Fibroblast of skin of left quadriceps (primary cell): ENCODE measurements around the gene CSRP3.
"Not testable (repeated sequence)": the region's sequence is repeated elsewhere in the genome, so short reads cannot be mapped to it uniquely, and the experiment has no call there.

Source experiments
- DNase-seq, 2 experiments: peaks; one replicate each; pipeline ENCODE4 v3.0.0-alpha.2; 2013; ENCODE audit warnings: low read depth in 2 of 2

Gene CSRP3

DNA sequence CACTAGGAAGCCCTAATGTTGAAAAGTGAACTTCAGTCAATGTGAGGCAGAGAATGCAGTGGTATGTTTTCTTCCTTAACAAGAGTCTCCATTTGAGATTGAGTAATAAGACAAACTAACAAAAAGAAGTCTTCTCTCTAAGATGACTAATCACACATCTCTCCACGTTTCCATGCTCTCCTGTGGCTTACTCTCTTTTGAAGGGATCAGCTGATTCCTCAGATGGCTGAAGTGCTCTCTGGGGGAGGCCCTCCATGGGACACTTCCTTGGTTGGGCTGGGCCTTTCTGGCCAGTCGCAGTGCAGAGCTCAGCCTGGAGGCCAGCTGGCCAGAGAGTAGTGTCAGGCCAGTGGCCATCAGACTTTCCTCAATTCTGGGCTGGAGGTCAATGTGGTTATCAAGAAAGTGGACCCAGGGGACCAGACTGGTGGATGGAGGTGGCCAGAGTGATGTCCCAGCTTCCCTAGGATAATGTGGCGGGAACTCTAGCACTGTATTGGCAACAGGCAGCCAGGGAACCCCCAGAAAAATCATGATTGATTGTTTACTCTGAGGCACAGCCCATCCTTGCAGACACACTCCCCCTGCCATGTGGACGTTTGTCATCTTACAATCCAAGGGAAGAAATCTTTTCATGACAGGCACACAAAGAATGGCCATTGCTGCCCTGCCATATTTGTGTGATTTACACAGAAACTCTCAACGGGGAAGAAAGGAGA is 14.5 kb downstream of the CSRP3 start:
- no peak for DNase-seq

DNA sequence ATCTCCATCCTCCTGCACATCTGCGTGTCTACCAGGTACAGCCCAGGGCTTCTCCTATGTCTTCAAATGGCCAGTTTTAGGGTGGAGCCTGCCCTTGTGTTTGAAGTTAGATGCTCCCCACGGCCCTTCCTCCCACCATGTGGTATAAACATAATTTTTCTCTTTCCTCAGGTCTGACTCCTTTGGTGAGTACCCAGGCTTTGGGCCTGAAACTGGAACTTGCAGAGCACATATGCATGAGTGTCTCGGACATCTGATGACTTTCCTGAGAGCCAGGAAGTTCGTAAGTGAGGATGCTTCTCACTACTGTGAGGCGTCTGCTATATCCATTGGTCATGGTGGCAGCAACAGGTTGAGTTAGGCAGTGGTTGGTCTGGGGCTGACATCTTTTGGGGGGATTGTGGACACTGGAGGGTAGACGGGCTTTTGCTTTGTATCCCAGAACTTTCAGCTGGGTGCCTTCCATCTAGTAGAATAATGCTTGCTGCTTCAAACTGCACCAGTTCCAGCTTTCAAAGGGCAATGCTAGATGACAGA is 16.2 kb downstream of the CSRP3 start:
- no peak for DNase-seq

DNA sequence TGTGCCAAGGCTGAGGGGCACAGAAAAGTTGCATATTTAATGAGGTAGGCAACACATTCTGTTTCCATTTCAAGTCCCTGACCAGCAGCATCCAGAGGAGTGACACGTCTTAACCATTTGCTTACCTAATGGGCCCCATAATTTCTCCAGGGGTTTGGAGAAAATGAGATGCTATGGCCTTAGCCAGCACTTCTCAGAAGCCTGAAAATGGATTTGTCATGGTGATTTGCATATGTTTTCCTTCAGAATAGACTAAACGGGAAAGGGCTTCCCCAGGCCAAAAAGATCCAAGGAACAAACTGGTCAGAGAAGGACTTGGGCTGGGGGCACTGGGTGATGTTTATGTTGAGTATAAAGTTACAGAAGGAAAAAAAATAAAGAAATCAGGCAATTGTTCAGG is 16.7 kb downstream of the CSRP3 start:
- DNase-seq, result no peak

DNA sequence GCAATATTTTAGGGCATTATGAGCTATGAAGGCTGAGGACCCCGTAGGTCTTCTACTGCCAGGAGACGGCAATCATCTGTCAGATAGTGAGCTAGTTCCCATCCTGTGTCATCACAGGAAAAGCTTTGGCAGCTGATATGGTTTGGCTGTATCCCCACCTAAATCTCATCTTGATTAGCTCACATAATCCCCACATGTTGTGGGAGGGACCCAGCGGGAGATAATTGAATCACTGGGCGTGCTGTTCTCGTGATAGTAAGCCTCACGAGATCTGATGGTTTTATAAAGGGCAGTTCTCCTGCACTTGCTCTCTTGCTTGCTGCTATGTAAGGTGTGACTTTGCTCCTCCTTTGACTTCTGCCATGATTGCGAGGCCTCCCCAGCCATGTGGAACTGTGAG is 18.1 kb downstream of the CSRP3 start:
- DNase-seq, result no peak

DNA sequence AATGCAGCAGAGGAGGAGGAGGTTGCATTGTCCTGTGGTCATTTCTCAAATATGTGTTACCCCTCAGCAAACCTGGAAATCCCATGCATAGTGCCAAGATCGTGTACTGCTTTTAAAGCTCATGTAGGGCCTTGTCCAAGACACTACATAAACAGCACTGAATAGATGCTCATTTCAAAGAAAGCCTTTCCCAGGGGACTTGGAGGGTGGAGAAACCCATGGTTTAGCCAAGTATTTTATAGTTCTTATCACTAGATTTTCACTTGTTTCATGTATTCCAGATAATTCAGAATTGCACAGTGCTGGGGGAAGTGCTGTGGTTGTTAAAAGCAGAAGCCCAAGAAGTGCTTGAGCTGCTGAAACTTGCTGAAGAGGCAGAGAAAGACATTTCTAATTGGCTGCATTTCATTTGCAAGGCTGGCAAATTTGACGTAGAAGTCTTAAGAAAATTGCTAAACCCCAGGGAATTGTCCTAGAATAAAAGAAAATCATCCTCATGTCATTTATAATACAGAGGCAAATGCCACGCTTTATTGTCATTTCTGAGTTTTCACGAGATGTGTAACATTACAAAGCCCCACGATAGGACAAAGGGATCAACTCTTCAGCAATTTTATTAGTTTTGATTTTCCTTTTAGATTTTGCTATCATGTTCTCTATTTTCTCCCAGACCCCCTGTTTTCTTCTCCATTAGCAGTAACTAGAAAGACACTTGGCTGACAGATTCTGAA is 20.1 kb downstream of the CSRP3 start:
- no peak for DNase-seq

DNA sequence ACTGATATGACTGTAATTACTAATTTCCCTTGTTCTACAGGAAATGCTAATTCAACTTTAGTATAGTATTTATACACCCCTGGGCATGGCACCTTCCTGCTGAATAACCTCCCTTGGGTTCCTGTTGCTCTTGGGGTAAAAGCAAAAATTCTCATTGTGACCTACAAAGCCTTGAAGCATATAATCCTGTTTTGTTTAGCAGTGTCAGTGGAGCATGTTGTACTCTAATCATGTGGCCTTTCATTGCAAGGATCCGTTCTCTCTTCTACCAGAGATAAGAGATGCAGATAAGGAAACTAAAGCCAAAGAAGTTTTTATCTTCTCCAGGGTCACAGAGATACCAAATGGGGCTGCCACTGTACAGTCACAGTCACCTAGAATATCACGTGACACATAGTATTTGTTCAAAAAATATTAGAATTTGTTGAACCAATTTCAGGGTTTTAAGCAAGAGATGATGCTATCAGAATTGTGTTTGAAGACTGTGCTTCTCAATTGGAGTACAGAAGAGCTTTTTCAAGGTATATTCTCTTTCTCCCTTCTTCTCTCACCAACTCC is 25.1 kb downstream of the CSRP3 start:
- no peak for DNase-seq

DNA sequence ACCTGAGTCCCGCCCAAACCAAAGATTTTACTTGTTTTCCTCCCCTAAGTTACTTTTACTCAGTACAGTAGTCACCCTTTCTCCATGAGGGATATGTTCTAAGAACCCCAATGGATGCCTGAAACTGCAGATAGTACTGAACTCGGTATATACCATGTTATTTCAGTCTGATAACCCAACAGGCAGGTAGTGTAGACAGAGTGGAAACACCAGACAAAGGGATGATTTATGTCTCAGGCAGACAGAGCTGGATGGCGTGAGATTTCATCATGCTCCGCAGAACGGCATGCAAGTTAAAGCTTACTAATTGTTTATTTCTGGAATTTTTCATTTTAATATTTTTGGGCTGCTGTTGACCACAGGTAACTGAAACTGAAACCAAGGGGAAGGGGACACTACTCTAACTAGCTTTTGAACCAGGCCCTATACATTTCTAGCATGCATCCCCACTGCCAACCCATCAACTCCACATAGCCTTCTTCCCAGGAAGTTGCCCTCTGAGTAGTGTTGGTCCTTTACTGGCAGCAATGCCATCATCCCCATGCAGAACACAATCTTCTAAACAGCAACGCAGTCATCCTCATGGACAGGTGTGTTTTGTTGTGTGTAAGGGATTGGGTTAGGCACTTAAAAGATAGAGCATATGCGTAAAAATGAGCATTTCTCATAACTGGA is 27.7 kb downstream of the CSRP3 start:
- DNase-seq, result no peak

DNA sequence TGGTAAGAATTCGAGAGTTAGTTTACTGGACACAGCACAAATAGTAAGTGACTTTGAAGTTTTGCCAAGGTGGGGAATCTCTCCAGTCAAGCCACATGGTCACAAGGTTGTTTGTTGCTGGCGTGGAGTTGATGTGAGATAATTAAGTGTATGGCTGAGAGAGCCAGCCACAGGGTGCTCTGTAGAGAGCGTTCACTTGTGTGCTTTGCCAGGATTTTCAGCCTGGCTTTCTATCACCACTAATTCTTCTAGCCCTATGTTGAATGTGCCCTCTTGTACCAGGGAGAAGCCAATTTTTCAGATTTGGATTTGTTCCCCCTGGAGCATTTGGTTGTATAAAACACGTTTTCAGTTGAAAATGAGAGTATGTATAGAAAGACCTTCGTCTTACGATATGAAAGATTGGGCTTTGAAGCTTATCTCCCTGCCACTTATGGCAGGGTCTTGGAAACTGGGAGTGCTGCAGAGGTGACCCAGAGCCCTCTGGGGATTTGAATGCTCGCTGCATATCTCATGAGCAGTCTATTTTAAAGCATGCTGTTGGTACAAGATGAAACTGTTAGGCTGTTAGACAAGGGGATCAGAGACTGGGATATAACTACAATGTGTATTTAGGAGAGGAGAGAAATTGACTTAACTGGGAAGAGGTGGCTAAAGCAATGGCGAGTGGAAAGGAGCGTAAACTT is 28.6 kb downstream of the CSRP3 start:
- no peak for DNase-seq

DNA sequence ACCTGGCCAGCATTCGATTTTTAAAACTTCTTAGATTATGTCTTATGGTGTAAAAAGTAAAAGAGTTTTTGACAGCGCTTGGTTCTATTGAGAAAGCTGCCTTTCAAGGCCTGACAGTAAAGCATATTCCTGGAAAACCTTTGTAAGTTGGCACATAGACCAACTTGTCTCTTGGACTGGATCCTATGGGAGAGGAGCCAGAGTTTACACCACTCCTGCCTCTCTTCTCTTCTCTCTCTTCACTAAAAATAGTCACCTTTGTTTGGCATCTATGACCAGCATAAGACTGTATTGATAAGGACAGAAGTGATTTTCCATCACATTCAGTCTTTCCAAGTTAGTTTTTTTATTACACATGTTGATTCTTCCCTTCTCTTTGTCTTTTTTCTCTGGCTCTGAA is 33.7 kb downstream of the CSRP3 start:
- DNase-seq, result no peak

DNA sequence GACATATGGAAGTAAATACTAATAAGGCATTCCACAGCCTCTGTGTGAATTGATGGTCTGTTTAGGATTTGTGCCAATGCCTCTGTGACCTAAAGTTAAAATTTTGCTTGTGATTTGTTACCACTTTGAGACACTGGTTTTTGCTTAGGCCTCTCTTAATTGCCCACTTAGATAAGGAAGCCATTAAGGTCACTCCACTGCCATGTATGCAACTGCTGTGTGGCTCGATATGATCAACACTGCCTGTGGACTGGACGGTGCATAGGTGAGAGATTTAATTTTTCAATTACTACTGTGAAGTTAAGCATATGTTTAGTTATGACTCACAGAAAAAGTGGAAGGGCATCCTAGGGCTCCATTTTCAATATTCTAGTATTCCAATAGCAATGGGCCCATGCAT is 36.9 kb downstream of the CSRP3 start:
- no peak for DNase-seq

DNA sequence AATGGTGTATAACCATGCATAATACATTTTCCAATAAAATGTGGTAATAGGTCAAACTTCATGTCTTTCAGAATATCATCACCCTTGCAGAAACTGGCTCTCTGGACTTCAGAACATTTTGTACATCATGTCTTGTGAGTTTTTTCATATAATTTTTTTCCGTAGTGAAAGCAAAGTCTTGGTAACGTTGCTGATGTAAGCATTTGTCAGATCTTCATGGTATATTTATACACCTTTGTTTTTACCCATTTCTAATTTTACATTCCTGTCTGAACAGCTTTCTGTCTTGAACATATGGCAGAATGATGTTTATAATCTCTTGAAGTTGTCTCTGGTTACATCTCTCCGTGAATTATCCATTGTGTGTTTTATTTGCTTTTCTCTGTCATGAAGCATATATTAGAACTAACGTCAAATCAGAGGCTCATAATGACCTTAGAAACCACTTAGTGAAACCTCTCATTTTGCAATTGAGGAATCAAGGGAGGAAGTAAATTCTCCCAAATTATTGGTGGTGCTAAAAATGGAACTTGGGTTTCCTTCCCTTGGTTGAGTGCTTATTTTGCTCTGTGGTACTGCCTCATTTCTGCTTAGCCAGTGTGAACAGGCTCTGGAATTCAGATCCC is 37.4 kb downstream of the CSRP3 start:
- DNase-seq, result no peak

DNA sequence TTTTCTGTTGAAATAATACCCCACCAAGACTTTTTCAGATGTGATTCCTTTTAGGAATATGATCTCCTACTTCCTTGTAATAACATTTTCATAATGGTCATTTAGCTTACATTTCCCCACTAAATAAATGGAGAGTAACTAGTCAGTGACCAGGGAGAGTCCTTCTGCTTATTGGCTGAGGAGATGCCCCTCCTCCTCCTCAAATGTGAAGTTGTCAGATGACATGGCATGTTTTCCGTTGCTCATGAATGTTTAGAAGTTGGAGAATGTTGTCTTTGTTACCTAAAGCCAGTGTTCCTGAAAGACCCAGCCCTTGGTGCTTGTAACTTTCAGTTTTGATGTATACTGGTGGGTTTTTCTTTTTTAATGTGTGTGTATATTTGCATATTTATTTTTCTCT is 38.2 kb downstream of the CSRP3 start:
- DNase-seq, result no peak

DNA sequence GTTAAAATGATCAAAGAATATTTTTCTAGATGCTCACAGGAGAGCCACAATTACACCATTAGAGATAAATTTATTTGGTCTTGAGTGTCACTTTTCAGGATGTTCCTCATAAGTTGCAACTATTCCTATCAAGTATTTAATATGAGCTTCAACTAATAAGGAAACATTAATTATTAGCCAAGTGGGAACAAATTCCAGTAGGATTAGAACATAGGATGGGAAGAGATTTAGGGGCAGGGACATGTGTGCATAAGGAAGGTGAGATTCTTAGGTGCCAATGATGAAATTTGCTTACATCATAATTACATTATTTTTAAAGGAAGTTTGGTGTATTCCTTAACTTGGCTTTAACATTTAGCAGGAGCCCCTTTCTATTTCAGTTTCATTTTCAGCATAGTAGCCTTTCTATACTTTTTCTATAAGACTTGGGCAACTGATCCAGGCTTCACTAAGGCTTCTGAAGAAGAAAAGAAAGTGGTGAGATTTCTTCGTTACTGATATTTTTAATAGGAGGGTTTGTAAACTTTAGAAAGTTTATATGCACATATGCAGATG is 38.8 kb downstream of the CSRP3 start:
- no peak for DNase-seq

DNA sequence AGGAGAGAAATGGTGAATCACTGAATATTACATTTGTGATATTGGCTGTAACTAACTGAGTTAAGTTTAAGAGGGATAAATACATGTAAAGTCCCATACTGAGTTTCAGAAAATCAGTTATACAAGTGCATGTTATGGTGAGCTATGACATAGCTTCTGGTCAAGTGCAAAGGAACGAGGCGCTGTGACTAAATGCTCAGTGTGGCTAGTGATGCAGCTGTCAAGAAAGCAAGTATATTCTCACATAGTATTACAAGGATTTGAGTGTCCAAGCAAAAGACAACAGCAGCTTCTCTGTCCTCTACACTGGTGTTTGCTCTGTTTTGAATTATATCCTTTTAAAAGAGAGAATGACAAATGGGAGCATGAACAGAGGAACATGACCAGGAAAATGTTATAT is 40.1 kb downstream of the CSRP3 start:
- DNase-seq, result no peak

DNA sequence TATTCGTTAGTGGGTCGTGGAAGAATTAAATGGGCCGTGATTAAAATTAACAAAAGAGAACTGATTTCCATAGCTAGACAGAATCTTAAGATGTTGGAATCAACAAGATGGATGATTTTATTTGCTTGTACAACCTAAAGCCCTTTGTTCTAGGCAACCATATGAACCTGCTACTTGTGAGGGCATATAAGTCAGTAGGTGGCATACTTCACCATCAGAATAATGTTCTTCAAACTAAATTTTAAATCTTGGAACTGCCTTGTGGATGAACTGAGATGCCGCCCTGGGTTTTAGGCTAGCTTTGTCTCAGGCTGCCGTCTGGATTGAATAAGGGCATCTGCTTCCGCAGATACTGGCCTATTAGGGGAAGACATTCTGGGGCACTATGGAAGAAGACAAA is 40.9 kb downstream of the CSRP3 start:
- DNase-seq, result no peak

DNA sequence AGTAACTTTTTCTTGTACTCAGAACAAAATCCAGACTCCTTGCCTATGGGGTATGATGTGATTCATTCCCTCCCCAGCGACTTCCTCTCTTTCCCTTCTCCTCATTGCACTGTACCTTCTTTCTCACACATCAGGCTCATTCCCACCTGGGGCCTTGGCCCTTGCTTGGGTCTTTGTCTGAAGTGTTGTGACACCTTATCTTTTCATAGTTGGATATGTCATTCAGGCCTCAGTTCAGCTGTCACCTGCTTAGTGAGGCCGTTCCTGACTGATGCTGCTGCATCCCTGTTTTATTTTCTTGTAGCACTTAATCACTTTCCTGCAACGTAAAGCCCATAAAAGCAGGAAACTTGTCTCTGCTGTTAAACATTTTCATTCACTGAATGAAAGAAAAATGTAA is 44.9 kb downstream of the CSRP3 start:
- DNase-seq, result no peak

DNA sequence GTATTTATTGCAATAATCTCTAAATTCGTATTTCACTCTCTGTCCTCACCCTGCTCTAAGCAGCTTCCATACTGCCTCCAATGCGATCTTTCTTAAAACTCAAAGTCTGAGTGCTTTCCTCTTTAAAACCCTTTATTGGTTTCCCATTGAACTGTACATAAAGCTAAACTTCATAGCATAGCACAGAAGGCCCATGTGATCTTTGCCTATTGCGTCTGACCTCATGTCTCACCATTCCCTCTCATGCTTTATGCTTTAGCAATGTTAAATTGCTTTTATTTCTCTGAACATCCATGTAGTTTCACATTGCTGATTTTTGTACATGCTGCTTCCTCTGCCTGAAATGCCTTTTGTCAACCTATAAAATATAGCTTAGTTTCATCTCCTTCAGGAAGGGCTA is 56.5 kb downstream of the CSRP3 start:
- no peak for DNase-seq

DNA sequence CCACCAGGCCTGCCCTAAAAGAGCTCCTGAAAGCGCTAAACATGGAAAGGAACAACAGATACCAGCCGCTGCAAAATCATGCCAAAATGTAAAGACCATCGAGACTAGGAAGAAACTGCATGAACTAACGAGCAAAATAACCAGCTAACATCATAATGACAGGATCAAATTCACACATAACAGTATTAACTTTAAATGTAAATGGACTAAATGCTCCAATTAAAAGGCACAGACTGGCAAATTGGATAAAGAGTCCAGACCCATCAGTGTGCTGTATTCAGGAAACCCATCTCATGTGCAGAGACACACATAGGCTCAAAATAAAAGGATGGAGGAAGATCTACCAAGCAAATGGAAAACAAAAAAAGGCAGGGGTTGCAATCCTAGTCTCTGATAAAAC is 64.9 kb downstream of the CSRP3 start:
- not testable (repeated sequence) for DNase-seq

DNA sequence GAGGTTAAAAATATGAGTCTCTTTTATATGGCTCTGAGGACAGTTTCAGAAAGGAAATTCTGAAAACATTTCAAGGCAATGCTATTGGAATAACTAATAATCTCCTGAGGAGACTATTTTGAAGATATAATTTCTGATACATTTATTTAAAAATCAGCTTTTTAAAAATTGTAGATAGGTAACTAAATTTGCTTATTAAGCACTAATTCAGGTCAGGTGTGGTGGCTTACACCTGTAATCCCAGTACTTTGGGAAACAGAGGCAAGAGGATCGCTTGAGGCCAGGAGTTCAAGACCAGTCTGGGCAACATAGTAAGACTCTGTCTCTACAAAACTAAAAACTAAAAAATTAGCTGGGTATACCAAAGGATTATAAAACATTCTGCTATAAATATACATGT is 67.8 kb downstream of the CSRP3 start:
- DNase-seq, result no peak
